SK-N-SH (cell line): ENCODE measurements around the gene SH3BP4. TPM values are rescaled to one million over a fixed set of nuclear protein-coding genes. Genes with fewer than 3 reads are reported as not detected.

Experiments
- CTCF ChIA-PET: fragments of 300-600, 350-600 bp; formaldehyde crosslinking; extraction: SDS; loops from one replicate; lab custom pipeline; 2021; lab: Yijun Ruan, JAX
- POLR2A ChIA-PET: fragments of 350-600 bp; sonication (Branson Sonifier 250); formaldehyde crosslinking; extraction: SDS; loops from one replicate; lab custom pipeline; 2020; ENCODE audit warnings: antibody characterized with exemption, inconsistent platforms; lab: Yijun Ruan, JAX
- DNase-seq: peaks from one replicate; pipeline ENCODE4 v3.0.0; 2012
- H2AFZ ChIP-seq: fragments of 200-600 bp; sonication (generic); 2 replicates; pipeline ENCODE4 v1.8.1; 2016; ENCODE audit warnings: antibody characterized with exemption, mild to moderate bottlenecking, low read depth
- H3F3A ChIP-seq: fragments of 200-600 bp; sonication (generic); replicated peaks from 2 replicates; pipeline ENCODE3; 2016; ENCODE audit warnings: antibody characterized with exemption, mild to moderate bottlenecking; ENCODE audit not compliant: insufficient read depth
- H3K27ac ChIP-seq, 2 experiments: fragments of 200-500 bp in 1 of 2; fragments of 200-600 bp in 1 of 2; sonication (Bioruptor generic) in 1 of 2; sonication (generic), shearing (Covaris generic) in 1 of 2; 2 replicates each; pipeline versions ENCODE4 v1.5.1 to v1.6.1; 2014 to 2016; ENCODE audit warnings: low read depth in 2 of 2, inconsistent platforms in 1 of 2, low read length in 1 of 2, mild to moderate bottlenecking in 1 of 2, mixed read lengths in 1 of 2
- H3K27me3 ChIP-seq: fragments of 200-600 bp; sonication (generic), shearing (Covaris generic); 2 replicates; pipeline ENCODE4 v1.6.1; 2016; ENCODE audit warnings: mixed run types; ENCODE audit not compliant: insufficient read depth
- H3K36me3 ChIP-seq, 2 experiments: fragments of 200-500 bp in 1 of 2; fragments of 200-600 bp in 1 of 2; sonication (Bioruptor generic) in 1 of 2; sonication (generic) in 1 of 2; replicated peaks in 1 of 2; 2 replicates each; pipeline versions ENCODE3 to v1.5.1; 2014 to 2016; ENCODE audit warnings: low read length in 1 of 2, mild to moderate bottlenecking in 1 of 2; ENCODE audit not compliant: insufficient read depth in 2 of 2, control insufficient read depth in 1 of 2
- H3K4me1 ChIP-seq, 2 experiments: fragments of 200-500 bp in 1 of 2; fragments of 200-600 bp in 1 of 2; sonication (Bioruptor generic) in 1 of 2; sonication (generic), shearing (Covaris generic) in 1 of 2; 2 replicates each; pipeline versions ENCODE4 v1.5.1 to v1.6.1; 2014 to 2016; ENCODE audit warnings: low read depth in 1 of 2, low read length in 1 of 2, mixed run types in 1 of 2; ENCODE audit not compliant: insufficient read depth in 2 of 2, control insufficient read depth in 1 of 2
- H3K4me2 ChIP-seq: fragments of 200-600 bp; sonication (generic), shearing (Covaris generic); 2 replicates; pipeline ENCODE4 v1.6.1; 2017; ENCODE audit warnings: mixed run types
- H3K4me3 ChIP-seq, 2 experiments: fragments of 200-500 bp in 1 of 2; fragments of 200-600 bp in 1 of 2; sonication (Bioruptor generic) in 1 of 2; sonication (generic), shearing (Covaris generic) in 1 of 2; 2 replicates each; pipeline versions ENCODE4 v1.5.1 to v1.8.1; 2014 to 2016; ENCODE audit warnings: low read depth in 2 of 2, inconsistent platforms in 1 of 2, low read length in 1 of 2, mild to moderate bottlenecking in 1 of 2, mixed read lengths in 1 of 2, moderate library complexity in 1 of 2
- H3K79me2 ChIP-seq: fragments of 200-600 bp; sonication (generic); 2 replicates; pipeline ENCODE4 v1.8.1; 2017; ENCODE audit warnings: mild to moderate bottlenecking; ENCODE audit not compliant: insufficient read depth
- H3K9ac ChIP-seq: fragments of 200-600 bp; sonication (generic); 2 replicates; pipeline ENCODE4 v1.6.1; 2017; ENCODE audit warnings: mixed run types
- H3K9me2 ChIP-seq: fragments of 200-600 bp; sonication (generic); 2 replicates; pipeline ENCODE4 v1.6.1; 2017; ENCODE audit warnings: mixed run types
- H3K9me3 ChIP-seq: fragments of 200-600 bp; sonication (generic); 2 replicates; pipeline ENCODE4 v1.6.1; 2017; ENCODE audit warnings: mixed run types, mild to moderate bottlenecking, moderate library complexity
- H4K20me1 ChIP-seq: fragments of 200-600 bp; sonication (generic); 2 replicates; pipeline ENCODE4 v1.6.1; 2017; ENCODE audit warnings: mild to moderate bottlenecking, mixed run types; ENCODE audit not compliant: insufficient read depth
- EP300 ChIP-seq, 2 experiments: IDR thresholded peaks; 2 replicates each; pipeline versions ENCODE4 v1.4.0 to v1.6.1; 2012; ENCODE audit warnings: borderline replicate concordance in 1 of 2, low read depth in 1 of 2, low read length in 1 of 2
- FOSL2 ChIP-seq: IDR thresholded peaks from 2 replicates; pipeline ENCODE4 v1.4.0; 2012; ENCODE audit warnings: low read depth, mild to moderate bottlenecking, moderate library complexity, borderline replicate concordance
- FOXJ3 ChIP-seq: sonication (generic); formaldehyde crosslinking; IDR thresholded peaks from 2 replicates; pipeline ENCODE4 v1.5.1; 2020; ENCODE audit warnings: mild to moderate bottlenecking, missing genetic modification reagents
- FOXM1 ChIP-seq: IDR thresholded peaks from 2 replicates; pipeline ENCODE4 v1.4.0; 2012; ENCODE audit warnings: low read depth, mild to moderate bottlenecking
- GATA2 ChIP-seq: sonication (generic); formaldehyde crosslinking; IDR thresholded peaks from 2 replicates; pipeline ENCODE4 v1.5.0; 2020; ENCODE audit warnings: mild to moderate bottlenecking, missing genetic modification reagents
- IRF3 ChIP-seq: fragments of 150-350 bp; IDR thresholded peaks from 2 replicates; pipeline ENCODE4 v1.6.1; 2016; ENCODE audit warnings: mild to moderate bottlenecking, low read depth, low read length
- MXI1 ChIP-seq: IDR thresholded peaks from 2 replicates; pipeline ENCODE4 v1.6.1; 2012; ENCODE audit warnings: mild to moderate bottlenecking, low read depth, low read length, improper control_type of control experiment
- NRF1 ChIP-seq: IDR thresholded peaks from 2 replicates; pipeline ENCODE4 v1.6.1; 2012; ENCODE audit warnings: low read depth, mild to moderate bottlenecking, low read length
- PBX3 ChIP-seq: IDR thresholded peaks from 2 replicates; pipeline ENCODE4; 2012
- POLR2AphosphoS5 ChIP-seq: IDR thresholded peaks from 2 replicates; pipeline ENCODE4 v1.6.1; 2012; ENCODE audit warnings: low read depth, low read length
- RAD21 ChIP-seq: IDR thresholded peaks from 2 replicates; pipeline ENCODE4 v1.6.1; 2012; ENCODE audit warnings: mild to moderate bottlenecking, low read length
- RCOR1 ChIP-seq: fragments of 150-350 bp; IDR thresholded peaks from 2 replicates; pipeline ENCODE4 v1.6.1; 2017; ENCODE audit warnings: antibody characterized with exemption, low read length
- RFX5 ChIP-seq: IDR thresholded peaks from 2 replicates; pipeline ENCODE4 v1.6.1; 2012; ENCODE audit warnings: mild to moderate bottlenecking, improper control_type of control experiment, low read length
- RXRA ChIP-seq: IDR thresholded peaks from 2 replicates; pipeline ENCODE4 v1.4.0; 2012; ENCODE audit warnings: low read depth, mild to moderate bottlenecking, borderline replicate concordance
- SMC3 ChIP-seq: IDR thresholded peaks from 2 replicates; pipeline ENCODE4 v1.6.1; 2012; ENCODE audit warnings: low read depth, low read length, improper control_type of control experiment
- TAF1 ChIP-seq: IDR thresholded peaks from 2 replicates; pipeline ENCODE4 v1.6.1; 2012; ENCODE audit warnings: low read depth, mild to moderate bottlenecking, low read length, moderate library complexity, borderline replicate concordance
- YY1 ChIP-seq: IDR thresholded peaks from 2 replicates; pipeline ENCODE4 v1.4.0; 2012; ENCODE audit warnings: low read depth, mild to moderate bottlenecking
- WGBS: methylation state at CpG from one replicate; pipeline ENCODE4 v1.1.6; 2017; ENCODE audit warnings: low lambda C conversion rate; 5-methylcytosine and 5-hydroxymethylcytosine counted together
- polyA plus RNA-seq, 3 experiments: library from polyadenylated mRNA; depleted of rRNA; stranded (reverse); fragments of >200 nt; gene quantifications; 2 replicates each; pipeline ENCODE4 v1.2.3, GENCODE V29; 2012
- TF ChIP-seq, protein P1 (sequence below): IDR thresholded peaks from 2 replicates; pipeline ENCODE4 v1.4.0; 2012; ENCODE audit warnings: low read depth
- TF ChIP-seq, protein P2 (sequence below): IDR thresholded peaks from 2 replicates; pipeline ENCODE4 v1.4.0; 2012; ENCODE audit warnings: low read depth, borderline replicate concordance

SH3BP4 gene
- polyA plus RNA-seq, 1 of the 3 experiments (the other 2 are of a cell fraction) = 27.7 TPM

GRCh38 chr2:235059161-235059560 is 107.3 kb downstream of the SH3BP4 start:
- Histone ChIP-seq H2AFZ (no peak overlapping the region), H4K20me1 (no peaks in the 10 kb centered on the region), H3K27ac (no peak overlapping the region), H3K4me3 (no peak overlapping the region), H3K9ac (no peak overlapping the region), H3K4me2 (no peak overlapping the region), H3F3A (peaks cover 3% of the 10 kb centered on the region), H3K9me2 (no peaks in the 10 kb centered on the region), H3K36me3 (peaks cover 23 to 26% of the 10 kb centered on the region in 2 experiments), H3K27me3 (no peaks in the 10 kb centered on the region), H3K4me1 (no peaks in the 10 kb centered on the region), H3K9me3 (no peaks in the 10 kb centered on the region), H3K79me2 (no peaks in the 10 kb centered on the region)
- DNase-seq = no peak
- WGBS = 91% methylated on average over 1 of the region's 1 CpG
- ChIA-PET POLR2A (no interaction called here), CTCF (interaction anchor here (0.7 to 2.7 kb wide), 3 partner anchors 34 to 802 kb away, joined by 3 to 8 read pairs (median 4); no protein-coding TSS in a partner anchor)
- TF ChIP-seq SMC3 = no peak
- TF ChIP-seq FOXJ3 (CRISPR knock-in tag) = no peak
- TF ChIP-seq POLR2AphosphoS5 = no peak
- TF ChIP-seq RAD21 = no peak
- TF ChIP-seq, protein P1, sequence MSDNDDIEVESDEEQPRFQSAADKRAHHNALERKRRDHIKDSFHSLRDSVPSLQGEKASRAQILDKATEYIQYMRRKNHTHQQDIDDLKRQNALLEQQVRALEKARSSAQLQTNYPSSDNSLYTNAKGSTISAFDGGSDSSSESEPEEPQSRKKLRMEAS = no peak
- no peak for TF ChIP-seq FOXM1
- TF ChIP-seq RXRA = no peak
- TF ChIP-seq YY1 = no peak
- TF ChIP-seq TAF1 = no peak
- TF ChIP-seq, protein P2, sequence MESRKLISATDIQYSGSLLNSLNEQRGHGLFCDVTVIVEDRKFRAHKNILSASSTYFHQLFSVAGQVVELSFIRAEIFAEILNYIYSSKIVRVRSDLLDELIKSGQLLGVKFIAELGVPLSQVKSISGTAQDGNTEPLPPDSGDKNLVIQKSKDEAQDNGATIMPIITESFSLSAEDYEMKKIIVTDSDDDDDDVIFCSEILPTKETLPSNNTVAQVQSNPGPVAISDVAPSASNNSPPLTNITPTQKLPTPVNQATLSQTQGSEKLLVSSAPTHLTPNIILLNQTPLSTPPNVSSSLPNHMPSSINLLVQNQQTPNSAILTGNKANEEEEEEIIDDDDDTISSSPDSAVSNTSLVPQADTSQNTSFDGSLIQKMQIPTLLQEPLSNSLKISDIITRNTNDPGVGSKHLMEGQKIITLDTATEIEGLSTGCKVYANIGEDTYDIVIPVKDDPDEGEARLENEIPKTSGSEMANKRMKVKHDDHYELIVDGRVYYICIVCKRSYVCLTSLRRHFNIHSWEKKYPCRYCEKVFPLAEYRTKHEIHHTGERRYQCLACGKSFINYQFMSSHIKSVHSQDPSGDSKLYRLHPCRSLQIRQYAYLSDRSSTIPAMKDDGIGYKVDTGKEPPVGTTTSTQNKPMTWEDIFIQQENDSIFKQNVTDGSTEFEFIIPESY = no peak
- TF ChIP-seq IRF3 = no peak
- no peak for TF ChIP-seq EP300 (IDR thresholded peaks at IDR 0.05; ENCODE audit: borderline replicate concordance in 1 of 2, low read depth in 1 of 2, low read length in 1 of 2)
- no peak for TF ChIP-seq MXI1
- no peak for TF ChIP-seq PBX3
- no peak for TF ChIP-seq GATA2
- TF ChIP-seq NRF1 = no peak
- no peak for TF ChIP-seq RCOR1
- TF ChIP-seq RFX5 = no peak
- no peak for TF ChIP-seq FOSL2
